Bronchial epithelial cell (primary cell): ENCODE results near the gene S100A6. TPM values are rescaled to one million over a fixed set of nuclear protein-coding genes. Genes with fewer than 3 reads are reported as not detected.
"Not testable (repeated sequence)": the region's sequence is repeated elsewhere in the genome, so short reads cannot be mapped to it uniquely, and the experiment has no call there.

ENCODE experiments used
- DNase-seq: peaks from one replicate; pipeline ENCODE4 v3.0.0-alpha.2; 2010; ENCODE audit warnings: low read depth
- FAIRE-seq: peaks from 2 replicates; lab custom pipeline; 2011; peaks lifted over from hg19 to GRCh38; lab: Jason Lieb, UNC
- H3K27me3 ChIP-seq: 2 replicates; pipeline ENCODE4 v1.5.1; 2011; ENCODE audit warnings: low read length; ENCODE audit not compliant: control insufficient read depth, insufficient read depth
- H3K36me3 ChIP-seq: 2 replicates; pipeline ENCODE4 v1.5.1; 2011; ENCODE audit warnings: low read length; ENCODE audit not compliant: control insufficient read depth, insufficient read depth
- H3K4me3 ChIP-seq: 2 replicates; pipeline ENCODE4 v1.5.1; 2011; ENCODE audit warnings: mild to moderate bottlenecking, low read depth, low read length, control low read depth
- total RNA-seq: library from RNA; depleted of rRNA; stranded (reverse); fragments of >200 nt; gene quantifications from 2 replicates; pipeline ENCODE4 v1.2.1, GENCODE V29; 2014
- TF ChIP-seq, protein P1 (sequence below): IDR thresholded peaks from 2 replicates; pipeline ENCODE4 v1.5.1; 2011; ENCODE audit warnings: mild to moderate bottlenecking, moderate library complexity, low read length, control low read depth, inconsistent platforms; ENCODE audit not compliant: insufficient read depth, severe bottlenecking

Gene S100A6
- 2,948 and 3,820 TPM in 2 replicates for total RNA-seq

DNA sequence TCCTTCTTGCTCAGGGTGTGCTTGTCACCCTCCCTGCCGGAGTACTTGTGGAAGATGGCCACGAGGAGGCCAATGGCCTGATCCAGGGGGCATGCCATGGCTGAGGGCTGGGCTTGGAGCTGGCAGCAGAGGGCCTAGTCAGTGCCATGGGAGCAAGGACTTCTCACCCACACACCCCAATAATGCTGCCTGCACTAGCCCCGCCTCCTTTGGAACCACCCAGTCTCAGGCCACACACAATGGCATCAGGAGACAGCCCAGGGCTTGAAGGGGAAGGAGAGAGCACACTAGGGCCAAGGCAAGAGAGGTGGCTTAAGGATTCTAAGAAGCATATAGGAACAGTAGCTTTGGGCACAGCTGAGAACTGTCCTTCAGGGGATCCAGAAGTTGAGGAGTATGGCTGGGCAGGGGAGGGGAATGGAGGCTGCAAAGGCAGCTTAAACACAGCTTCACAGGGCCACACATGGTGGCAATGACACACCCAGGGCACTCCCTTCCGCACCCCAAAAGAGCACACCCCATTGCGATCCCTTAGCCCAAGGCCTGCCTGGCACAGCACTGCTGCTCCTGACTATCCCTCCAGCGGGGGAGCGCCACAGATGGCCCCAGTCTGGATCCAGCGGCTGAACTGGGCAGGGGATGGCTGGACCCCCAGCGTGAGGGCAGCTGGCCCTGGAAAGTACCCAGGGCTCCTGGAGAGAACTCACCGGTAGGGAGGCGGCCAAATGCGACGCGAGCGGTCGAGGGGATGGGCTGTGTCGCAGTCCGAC, at the start of gene S100A6:
S100A6 (minus strand) TSS at position 750 of the 770 bp plus-strand sequence; CDS start at position 98, 652 bp downstream.
- FAIRE-seq = peak; percentile 7
- TF ChIP-seq, protein P1, sequence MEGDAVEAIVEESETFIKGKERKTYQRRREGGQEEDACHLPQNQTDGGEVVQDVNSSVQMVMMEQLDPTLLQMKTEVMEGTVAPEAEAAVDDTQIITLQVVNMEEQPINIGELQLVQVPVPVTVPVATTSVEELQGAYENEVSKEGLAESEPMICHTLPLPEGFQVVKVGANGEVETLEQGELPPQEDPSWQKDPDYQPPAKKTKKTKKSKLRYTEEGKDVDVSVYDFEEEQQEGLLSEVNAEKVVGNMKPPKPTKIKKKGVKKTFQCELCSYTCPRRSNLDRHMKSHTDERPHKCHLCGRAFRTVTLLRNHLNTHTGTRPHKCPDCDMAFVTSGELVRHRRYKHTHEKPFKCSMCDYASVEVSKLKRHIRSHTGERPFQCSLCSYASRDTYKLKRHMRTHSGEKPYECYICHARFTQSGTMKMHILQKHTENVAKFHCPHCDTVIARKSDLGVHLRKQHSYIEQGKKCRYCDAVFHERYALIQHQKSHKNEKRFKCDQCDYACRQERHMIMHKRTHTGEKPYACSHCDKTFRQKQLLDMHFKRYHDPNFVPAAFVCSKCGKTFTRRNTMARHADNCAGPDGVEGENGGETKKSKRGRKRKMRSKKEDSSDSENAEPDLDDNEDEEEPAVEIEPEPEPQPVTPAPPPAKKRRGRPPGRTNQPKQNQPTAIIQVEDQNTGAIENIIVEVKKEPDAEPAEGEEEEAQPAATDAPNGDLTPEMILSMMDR = peak; percentile 1
- H3K36me3 ChIP-seq = peaks cover 9% of the 10 kb centered on the region
- H3K4me3 ChIP-seq = peak within 1 kb of the TSS; percentile 56
- DNase-seq = no peak
- H3K27me3 ChIP-seq = no peaks in the 10 kb centered on the region

DNA sequence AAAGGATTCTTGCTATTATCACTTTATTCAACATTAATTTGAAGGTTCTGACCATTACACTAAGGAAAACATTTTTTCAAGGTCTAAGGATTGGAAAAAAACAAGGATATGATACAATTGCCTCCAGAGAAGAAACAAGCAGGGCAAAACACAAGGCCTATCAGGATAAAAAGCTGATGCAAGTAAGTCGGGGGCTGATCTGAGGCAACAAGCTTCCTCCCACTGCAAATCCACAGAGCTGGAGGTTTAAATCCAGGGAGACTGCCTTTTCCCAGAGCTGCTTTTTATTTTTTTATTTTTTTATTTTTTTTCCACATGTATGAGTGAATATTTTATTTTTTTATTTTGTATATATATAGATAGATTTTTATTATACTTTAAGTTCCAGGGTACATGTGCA, 49.2 kb upstream of the S100A6 start:
- no peak for DNase-seq
- TF ChIP-seq, protein P1 = no peak
- Histone ChIP-seq H3K36me3 (no peaks in the 10 kb centered on the region), H3K4me3 (no peak overlapping the region), H3K27me3 (no peaks in the 10 kb centered on the region)
- FAIRE-seq = no peak

DNA sequence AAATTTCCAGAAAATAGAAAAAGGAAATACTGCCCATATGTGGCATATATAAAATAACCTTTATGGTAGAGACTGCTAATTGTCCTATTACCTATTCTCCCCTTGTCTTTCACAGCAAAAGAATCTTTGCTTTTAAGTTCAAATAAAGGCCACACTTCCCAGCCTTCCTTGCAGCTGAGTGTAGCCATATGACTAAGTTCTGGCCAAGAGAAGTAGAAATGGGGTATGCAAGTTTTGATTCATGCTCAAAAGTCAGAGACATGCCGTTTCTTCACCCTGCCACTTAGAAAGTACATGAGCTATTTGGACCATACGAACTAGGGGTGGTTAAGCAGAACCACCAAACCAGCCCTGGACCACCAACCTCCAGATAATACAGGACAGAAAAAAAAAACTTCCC, 48.2 kb upstream of the S100A6 start:
- TF ChIP-seq, protein P1 = no peak
- Histone ChIP-seq H3K4me3 (no peak overlapping the region), H3K36me3 (no peaks in the 10 kb centered on the region), H3K27me3 (no peaks in the 10 kb centered on the region)
- no peak for DNase-seq
- no peak for FAIRE-seq

DNA sequence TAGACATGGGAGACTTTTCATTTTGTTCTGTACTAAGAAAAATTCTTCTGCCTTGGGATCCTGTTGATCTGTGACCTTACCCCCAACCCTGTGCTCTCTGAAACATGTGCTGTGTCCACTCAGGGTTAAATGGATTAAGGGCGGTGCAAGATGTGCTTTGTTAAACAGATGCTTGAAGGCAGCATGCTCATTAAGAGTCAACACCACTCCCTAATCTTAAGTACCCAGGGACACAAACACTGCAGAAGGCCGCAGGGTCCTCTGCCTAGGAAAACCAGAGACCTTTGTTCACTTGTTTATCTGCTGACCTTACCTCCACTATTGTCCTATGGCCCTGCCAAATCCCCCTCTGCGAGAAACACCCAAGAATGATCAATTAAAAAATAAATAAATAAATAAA, 47.7 kb upstream of the S100A6 start:
- not testable (repeated sequence) for FAIRE-seq, H3K27me3 ChIP-seq, DNase-seq, H3K4me3 ChIP-seq, H3K36me3 ChIP-seq

DNA sequence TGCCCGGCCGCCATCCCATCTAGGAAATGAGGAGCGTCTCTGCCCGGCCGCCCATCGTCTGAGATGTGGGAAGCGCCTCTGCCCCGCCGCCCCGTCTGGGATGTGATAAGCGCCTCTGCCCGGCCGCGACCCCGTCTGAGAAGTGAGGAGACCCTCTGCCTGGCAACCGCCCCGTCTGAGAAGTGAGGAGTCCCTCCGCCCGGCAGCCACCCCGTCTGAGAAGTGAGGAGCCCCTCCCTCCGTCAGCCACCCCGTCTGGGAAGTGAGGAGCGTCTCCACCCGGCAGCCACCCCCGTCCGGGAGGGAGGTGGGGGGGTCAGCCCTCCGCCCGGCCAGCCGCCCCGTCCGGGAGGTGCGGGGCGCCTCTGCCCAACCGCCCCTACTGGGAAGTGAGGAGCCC, 47.0 kb upstream of the S100A6 start:
- not testable (repeated sequence) for DNase-seq, H3K27me3 ChIP-seq, H3K4me3 ChIP-seq, FAIRE-seq, H3K36me3 ChIP-seq

DNA sequence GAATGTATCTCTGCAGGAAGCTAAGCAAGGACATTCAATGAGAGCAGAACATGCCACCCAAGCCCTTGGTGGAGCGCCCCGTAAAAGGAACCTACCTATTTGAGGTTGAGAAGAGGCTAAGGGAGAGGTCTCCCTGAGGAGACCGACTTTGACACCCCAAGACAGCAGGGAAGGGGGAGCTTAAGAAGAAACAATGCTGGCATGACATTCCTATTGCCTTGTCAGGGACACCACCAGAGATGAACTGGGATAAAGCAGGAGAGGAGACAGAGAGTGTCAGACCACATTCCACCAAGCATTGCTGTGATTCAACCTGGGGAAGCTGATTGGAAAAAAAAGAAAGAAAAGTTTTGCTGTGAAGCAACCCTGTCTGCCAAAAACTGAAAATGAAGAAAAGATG, 43.1 kb upstream of the S100A6 start:
- FAIRE-seq = no peak
- TF ChIP-seq, protein P1 = no peak

DNA sequence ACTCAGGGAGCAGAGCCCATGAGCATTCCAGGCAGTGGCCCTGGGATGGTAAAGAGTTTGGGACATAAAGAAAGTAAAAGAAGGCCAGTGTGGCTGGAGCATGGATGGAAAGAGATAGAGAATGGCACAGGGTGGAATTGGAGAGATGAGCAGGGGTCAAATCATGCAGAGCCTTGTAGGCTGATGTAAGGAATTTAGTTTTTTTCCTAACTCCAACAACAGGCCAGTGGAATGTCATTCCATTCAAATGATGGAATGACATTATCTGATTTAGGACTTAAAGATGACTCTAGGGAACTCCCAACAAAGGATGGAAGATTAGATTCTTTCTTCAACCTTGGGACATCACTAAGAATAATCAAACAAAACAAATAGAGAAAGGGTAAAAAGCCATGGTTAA, 42.7 kb upstream of the S100A6 start:
- no peak overlapping the region for H3K4me3 ChIP-seq
- FAIRE-seq = no peak
- no peaks in the 10 kb centered on the region for H3K27me3 ChIP-seq
- TF ChIP-seq, protein P1 = no peak
- H3K36me3 ChIP-seq = no peaks in the 10 kb centered on the region
- no peak for DNase-seq

More for the DNA sequence above, 43.1 kb upstream of the S100A6 start:
- Histone ChIP-seq H3K36me3 (no peaks in the 10 kb centered on the region), H3K27me3 (no peaks in the 10 kb centered on the region), H3K4me3 (no peak overlapping the region)
- no peak for DNase-seq
